K562 (cell line): ENCODE measurements around the gene ADM2. TPM values are rescaled to one million over a fixed set of nuclear protein-coding genes. Genes with fewer than 3 reads are reported as not detected.
A peak's percentile ranks its signal among the peaks of the same experiment; 100 is the strongest.

Source experiments
- ATAC-seq: fragments of 200-7000 bp; cut with Tn5 transposase; 3 replicates; pipeline ENCODE4 v1.9.1; 2020; ENCODE audit warnings: moderate library complexity
- BruUV-seq: library from RNA; stranded (reverse); fragments of 400-500 nt; replicated peaks from 2 replicates; lab custom pipeline; 2021; lab: Mats Ljungman, UMichigan
- CTCF ChIA-PET: fragments of 300-600 bp; formaldehyde crosslinking; extraction: SDS; loops from one replicate; lab custom pipeline; 2021; ENCODE audit warnings: low intra/inter-chr PET ratio; lab: Yijun Ruan, JAX
- POLR2A ChIA-PET: fragments of 300-600, 350-650 bp; sonication (Branson Sonifier 250); formaldehyde crosslinking; extraction: SDS; loops from one replicate; lab custom pipeline; 2021; ENCODE audit warnings: antibody characterized with exemption, inconsistent platforms; lab: Yijun Ruan, JAX
- DNase-seq, 4 experiments: peaks; one replicate each; pipeline versions ENCODE4 v3.0.0 to v3.0.0-alpha.2; 2011 to 2018; ENCODE audit warnings: low spot score in 3 of 4, mixed read lengths in 3 of 4; ENCODE audit errors: extremely low read depth in 1 of 4
- FAIRE-seq: peaks from 2 replicates; lab custom pipeline; 2011; peaks lifted over from hg19 to GRCh38; lab: Jason Lieb, UNC
- H2AFZ ChIP-seq: 2 replicates; pipeline ENCODE4 v1.6.0; 2011; ENCODE audit warnings: low read depth, low read length, control low read depth, inconsistent platforms
- H3K27ac ChIP-seq: fragments of 200-600 bp; 3 replicates; pipeline ENCODE4 v1.8.0; 2011; ENCODE audit warnings: low read depth, mild to moderate bottlenecking, control low read depth, inconsistent platforms, low read length, moderate library complexity, mixed read lengths; ENCODE audit errors: extremely low read depth
- H3K27me3 ChIP-seq, 2 experiments: fragments of 300-600 bp in 1 of 2; 2 replicates in 1 of 2; 3 replicates in 1 of 2; pipeline versions ENCODE4 v1.6.0 to v1.8.0; 2011; ENCODE audit warnings: inconsistent platforms in 2 of 2, low read length in 2 of 2, mild to moderate bottlenecking in 1 of 2, mixed read lengths in 1 of 2, moderate library complexity in 1 of 2; ENCODE audit not compliant: control insufficient read depth in 2 of 2, insufficient read depth in 2 of 2
- H3K36me3 ChIP-seq: fragments of 300-600 bp; 3 replicates; pipeline ENCODE4 v1.8.0; 2011; ENCODE audit warnings: mild to moderate bottlenecking, low read length, inconsistent platforms; ENCODE audit not compliant: control insufficient read depth, insufficient read depth
- H3K4me1 ChIP-seq, 2 experiments: fragments of 200-600 bp in 1 of 2; replicated peaks in 1 of 2; 2 replicates in 1 of 2; 3 replicates in 1 of 2; pipeline versions ENCODE4 v1.5.1 to v1.8.0; 2011; ENCODE audit warnings: inconsistent platforms in 2 of 2, low read length in 2 of 2, mild to moderate bottlenecking in 1 of 2, mixed read lengths in 1 of 2, moderate library complexity in 1 of 2; ENCODE audit not compliant: control insufficient read depth in 2 of 2, insufficient read depth in 2 of 2
- H3K4me2 ChIP-seq: 2 replicates; pipeline ENCODE4 v1.6.1; 2011; ENCODE audit warnings: low read length, control low read depth, inconsistent platforms, mixed read lengths; ENCODE audit not compliant: insufficient read depth
- H3K4me3 ChIP-seq: fragments of 200-600 bp; sonication (generic), shearing (Covaris generic); 2 replicates; pipeline ENCODE4 v1.5.1; 2016; ENCODE audit warnings: control low read depth, inconsistent platforms
- H3K79me2 ChIP-seq: fragments of 200-600 bp; 3 replicates; pipeline ENCODE4 v1.8.0; 2011; ENCODE audit warnings: low read length, inconsistent platforms; ENCODE audit not compliant: control insufficient read depth, insufficient read depth
- H3K9ac ChIP-seq, 2 experiments: 2 replicates each; pipeline versions ENCODE4 v1.6.0 to v1.6.1; 2011; ENCODE audit warnings: low read depth in 2 of 2, low read length in 2 of 2, control low read depth in 1 of 2, inconsistent platforms in 1 of 2, mild to moderate bottlenecking in 1 of 2, mixed read lengths in 1 of 2; ENCODE audit not compliant: insufficient read depth in 1 of 2
- H3K9me1 ChIP-seq: one replicate; pipeline ENCODE4 v1.6.0; 2011; ENCODE audit warnings: inconsistent platforms, mild to moderate bottlenecking, low read length, moderate library complexity; ENCODE audit not compliant: control insufficient read depth, insufficient read depth
- H3K9me3 ChIP-seq: replicated peaks from 2 replicates; pipeline ENCODE4 v1.5.1; 2011; ENCODE audit warnings: low read depth, low read length, inconsistent platforms; ENCODE audit not compliant: control insufficient read depth, insufficient read depth
- H4K20me1 ChIP-seq: replicated peaks from 2 replicates; pipeline ENCODE4 v1.6.1; 2011; ENCODE audit warnings: low read length, inconsistent platforms, mixed read lengths; ENCODE audit not compliant: control insufficient read depth, insufficient read depth
- POLR2G ChIP-seq: fragments of 200-400 bp; formaldehyde crosslinking; IDR thresholded peaks from 2 replicates; pipeline ENCODE4 v1.6.1; 2017; ENCODE audit warnings: low read depth, mild to moderate bottlenecking, antibody characterized with exemption, low read length, moderate library complexity
- WGBS: fragments of 100-300 bp; shearing (Covaris generic); methylation state at CpG from one replicate; pipeline ENCODE4 v1.1.6; 2016; ENCODE audit warnings: low coverage, mixed read lengths; ENCODE audit not compliant: insufficient coverage; ENCODE audit errors: missing lambda C conversion rate; 5-methylcytosine and 5-hydroxymethylcytosine counted together
- in situ Hi-C: fragments of 300-500 bp; cut with MboI; formaldehyde crosslinking; loops from 4 replicates; pipeline ENCODE4 v1.15.0; 2018; ENCODE audit warnings: inconsistent platforms, mixed read lengths
- intact Hi-C: fragments of 100-400 bp; cut with micrococcal nuclease; formaldehyde crosslinking; loops from 2 replicates; pipeline ENCODE4 v1.14.2; 2022
- polyA plus RNA-seq, 8 experiments: library from polyadenylated mRNA; depleted of rRNA in 4 of 8; stranded (reverse) in 5 of 8; unstranded in 3 of 8; fragments of >200 nt; fragmentation: Nextera tagmentation in 2 of 8; fragmentation: Illumina TruSeq in 1 of 8; extraction: Ambion mirVana in 2 of 8; extraction: Trizol in 1 of 8; gene quantifications; 2 replicates each; pipeline versions ENCODE4 v1.2.1 to v1.2.3, GENCODE V29; 2011 to 2014; ENCODE audit warnings: inconsistent platforms in 1 of 8, missing spikeins in 1 of 8
- total RNA-seq, 7 experiments: library from RNA; depleted of rRNA in 6 of 7; stranded (reverse); fragments of >200 nt in 6 of 7; fragmentation: Illumina TruSeq in 2 of 7; extraction: Trizol in 2 of 7; gene quantifications; 2 replicates each; pipeline versions ENCODE4 v1.2.1 to v1.2.3, GENCODE V29; 2011 to 2021; ENCODE audit warnings: low replicate concordance in 1 of 7
- TF ChIP-seq, protein P1 (sequence below): sonication (generic); formaldehyde crosslinking; IDR thresholded peaks from 2 replicates; pipeline ENCODE4 v1.8.0; 2023; ENCODE audit warnings: mild to moderate bottlenecking, missing genetic modification reagents

Gene ADM2
- total and polyA plus RNA-seq, 9 of the 15 experiments (the other 6 are each of a cell fraction or from before 2014, with no cell fraction given), result 0.11 to 5.1 (median 0.38) TPM

DNA sequence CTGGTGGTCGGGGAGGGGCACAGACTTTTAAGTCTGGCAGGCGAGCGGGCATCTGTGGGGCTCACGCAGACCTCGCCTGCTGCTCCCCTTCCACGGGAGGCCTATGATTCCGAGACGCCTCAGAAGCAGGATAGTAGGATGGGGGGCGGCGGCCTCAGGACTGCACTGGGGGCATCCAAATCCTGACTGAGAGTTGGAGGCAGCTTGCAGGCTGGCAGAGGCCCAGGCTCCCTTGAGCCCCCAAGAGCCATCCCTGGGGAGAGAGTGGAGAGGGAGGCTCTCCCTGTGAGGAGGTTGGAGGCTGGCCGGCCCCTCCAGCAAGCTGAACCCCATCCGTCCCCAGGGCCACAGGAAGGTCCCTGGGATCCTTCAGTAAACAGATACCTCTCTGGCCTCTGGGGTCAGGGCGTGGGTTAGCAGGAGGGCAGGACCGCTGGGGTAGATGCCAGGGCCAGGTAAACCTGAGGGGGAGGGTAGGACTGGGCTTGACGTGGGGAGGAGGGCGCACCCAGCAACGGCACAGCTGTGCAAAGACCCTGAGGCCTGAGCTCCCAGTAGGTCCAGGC lies 39.8 kb upstream of the ADM2 start:
- H3K27ac ChIP-seq, result no peak overlapping the region
- intact Hi-C loops, result no loop called here
- no peaks in the 10 kb centered on the region for H3K79me2 ChIP-seq
- no peak overlapping the region for H3K4me3 ChIP-seq
- H3K36me3 ChIP-seq, result peaks cover 67% of the 10 kb centered on the region; the same call in 1 of the 3 replicates
- H3K9ac ChIP-seq, result no peak overlapping the region
- H3K27me3 ChIP-seq, result no peaks in the 10 kb centered on the region
- H3K4me1 ChIP-seq, result peaks cover 0 to 29% of the 10 kb centered on the region in 2 experiments; a peak in 2 of 5 replicates
- no peak for FAIRE-seq
- TF ChIP-seq, protein P1, sequence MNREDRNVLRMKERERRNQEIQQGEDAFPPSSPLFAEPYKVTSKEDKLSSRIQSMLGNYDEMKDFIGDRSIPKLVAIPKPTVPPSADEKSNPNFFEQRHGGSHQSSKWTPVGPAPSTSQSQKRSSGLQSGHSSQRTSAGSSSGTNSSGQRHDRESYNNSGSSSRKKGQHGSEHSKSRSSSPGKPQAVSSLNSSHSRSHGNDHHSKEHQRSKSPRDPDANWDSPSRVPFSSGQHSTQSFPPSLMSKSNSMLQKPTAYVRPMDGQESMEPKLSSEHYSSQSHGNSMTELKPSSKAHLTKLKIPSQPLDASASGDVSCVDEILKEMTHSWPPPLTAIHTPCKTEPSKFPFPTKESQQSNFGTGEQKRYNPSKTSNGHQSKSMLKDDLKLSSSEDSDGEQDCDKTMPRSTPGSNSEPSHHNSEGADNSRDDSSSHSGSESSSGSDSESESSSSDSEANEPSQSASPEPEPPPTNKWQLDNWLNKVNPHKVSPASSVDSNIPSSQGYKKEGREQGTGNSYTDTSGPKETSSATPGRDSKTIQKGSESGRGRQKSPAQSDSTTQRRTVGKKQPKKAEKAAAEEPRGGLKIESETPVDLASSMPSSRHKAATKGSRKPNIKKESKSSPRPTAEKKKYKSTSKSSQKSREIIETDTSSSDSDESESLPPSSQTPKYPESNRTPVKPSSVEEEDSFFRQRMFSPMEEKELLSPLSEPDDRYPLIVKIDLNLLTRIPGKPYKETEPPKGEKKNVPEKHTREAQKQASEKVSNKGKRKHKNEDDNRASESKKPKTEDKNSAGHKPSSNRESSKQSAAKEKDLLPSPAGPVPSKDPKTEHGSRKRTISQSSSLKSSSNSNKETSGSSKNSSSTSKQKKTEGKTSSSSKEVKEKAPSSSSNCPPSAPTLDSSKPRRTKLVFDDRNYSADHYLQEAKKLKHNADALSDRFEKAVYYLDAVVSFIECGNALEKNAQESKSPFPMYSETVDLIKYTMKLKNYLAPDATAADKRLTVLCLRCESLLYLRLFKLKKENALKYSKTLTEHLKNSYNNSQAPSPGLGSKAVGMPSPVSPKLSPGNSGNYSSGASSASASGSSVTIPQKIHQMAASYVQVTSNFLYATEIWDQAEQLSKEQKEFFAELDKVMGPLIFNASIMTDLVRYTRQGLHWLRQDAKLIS, result no peak
- peak; percentile 33; the same call in 1 of the 2 replicates for TF ChIP-seq POLR2G
- H3K9me3 ChIP-seq, result no peaks in the 10 kb centered on the region
- H3K9me1 ChIP-seq, result no peaks in the 10 kb centered on the region
- H3K4me2 ChIP-seq, result no peak overlapping the region
- ChIA-PET CTCF (no interaction called here), POLR2A (interaction anchor here (0.7 kb wide), 2 partner anchors 13 to 42 kb away, joined by 3 read pairs; no protein-coding TSS in a partner anchor)
- H2AFZ ChIP-seq, result no peak overlapping the region
- BruUV-seq, result no TSS peak
- ATAC-seq, result no peak
- 97% methylated on average over 6 of the region's 17 CpGs for WGBS
- H4K20me1 ChIP-seq, result no peaks in the 10 kb centered on the region
- no peak for DNase-seq
- in situ Hi-C loops, result no loop called here
